ENCODE results near the gene C1orf226. TPM values are rescaled to one million over a fixed set of nuclear protein-coding genes. Genes with fewer than 3 reads are reported as not detected.

The C1orf226 gene
- total and polyA plus RNA-seq, 2 of the 8 experiments (the other 6 are each of a cell fraction or from before 2014, with no cell fraction given) = 8.2 to 18.8 TPM

GRCh38 chr1:162381941-162382750 is 618 bp downstream of the C1orf226 start:
- H2AFZ ChIP-seq (ENCODE audit: low read length) = no peak overlapping the region
- H3K56ac ChIP-seq (replicated peaks; ENCODE audit: insufficient read length, low read depth, low read length) = no peak overlapping the region
- 88% methylated on average over 13 of the region's 13 CpGs; no CpG with 5 or more reads in 1 of the 2 experiments for WGBS, 2 experiments (ENCODE audit: extremely low coverage in 1 of 2, insufficient coverage in 1 of 2, insufficient read length in 1 of 2, insufficient replicate concordance in 2 of 2, low coverage in 1 of 2, low lambda C conversion rate in 2 of 2, missing lambda C conversion rate in 1 of 2)
- H3K4me1 ChIP-seq (replicated peaks in 1 of 4; ENCODE audit: control insufficient read depth in 3 of 4, insufficient read depth in 4 of 4, low read length in 3 of 4) = 0 out of 7 replicates have a peak, but pooled peaks cover 0 to 1% (median 0%) of the 10 kb centered on the region in 4 experiments
- H3K18ac ChIP-seq (ENCODE audit: extremely low read depth, low read length) = no peak overlapping the region
- H3K27me3 ChIP-seq (replicated peaks in 1 of 4; ENCODE audit: control insufficient read depth in 3 of 4, extremely low read depth in 1 of 4, insufficient read depth in 3 of 4, low read length in 3 of 4) = no peaks in the 10 kb centered on the region
- H3K4me3 ChIP-seq (ENCODE audit: extremely low read depth in 1 of 4, insufficient read depth in 2 of 4, low read depth in 3 of 4, low read length in 4 of 4) = no peak overlapping the region
- no peak overlapping the region for H2BK120ac ChIP-seq (replicated peaks; ENCODE audit: low read depth, low read length)
- no peak overlapping the region for H3K27ac ChIP-seq (ENCODE audit: low read depth, low read length)
- no peak overlapping the region for H2BK20ac ChIP-seq (ENCODE audit: low read length)
- H2BK5ac ChIP-seq (ENCODE audit: low read depth, low read length) = no peak overlapping the region
- no peaks in the 10 kb centered on the region for H3K79me1 ChIP-seq (ENCODE audit: low read depth, low read length)
- peaks cover 0 to 5% (median 2%) of the 10 kb centered on the region in 4 experiments; a peak in 1 of 8 replicates for H3K36me3 ChIP-seq (ENCODE audit: control insufficient read depth in 2 of 4, insufficient read depth in 4 of 4, low read length in 3 of 4)
- DNase-seq (ENCODE audit: low read depth in 1 of 2, low spot score in 2 of 2) (no peak), FAIRE-seq (no peak)
- H4K8ac ChIP-seq (ENCODE audit: extremely low read depth, insufficient read depth, low read length) = no peak overlapping the region
- H2BK12ac ChIP-seq (ENCODE audit: low read depth, low read length) = no peak overlapping the region
- H4K5ac ChIP-seq (ENCODE audit: insufficient read length, low read depth, low read length) = no peak overlapping the region
- H2AK5ac ChIP-seq (ENCODE audit: low read depth, low read length) = no peak overlapping the region
- no peak overlapping the region for H4K91ac ChIP-seq (replicated peaks; ENCODE audit: insufficient read length, low read length)
- H3K23ac ChIP-seq (ENCODE audit: insufficient read length) = no peak overlapping the region
- H3K9ac ChIP-seq (replicated peaks in 1 of 4; ENCODE audit: extremely low read depth in 1 of 4, low read depth in 3 of 4, low read length in 3 of 4) = no peak overlapping the region
- H3K9me3 ChIP-seq (ENCODE audit: insufficient read depth in 2 of 2, low read depth in 1 of 2, low read length in 1 of 2) = no peaks in the 10 kb centered on the region
- no peaks in the 10 kb centered on the region for H3K23me2 ChIP-seq (ENCODE audit: low read depth, low read length)
- ChIA-PET POLR2A (ENCODE audit: partially characterized antibody) (interaction anchor here (0.9 to 2.0 kb wide), 4 partner anchors 9 to 17 kb away, joined by 3 to 6 read pairs (median 3); no protein-coding TSS in a partner anchor), CTCF (ENCODE audit: partially characterized antibody) (interaction anchor here (0.6 to 8.1 kb wide), 9 partner anchors 9 to 345 kb away, joined by 3 to 44 read pairs (median 4); no protein-coding TSS in a partner anchor)
- H3K4me2 ChIP-seq (ENCODE audit: insufficient read depth in 1 of 2, low read depth in 2 of 2, low read length in 2 of 2) = no peak overlapping the region
- no peaks in the 10 kb centered on the region for H3K79me2 ChIP-seq (ENCODE audit: control insufficient read depth in 1 of 2, insufficient read depth in 2 of 2, low read length in 2 of 2)
- no peaks in the 10 kb centered on the region for H4K20me1 ChIP-seq (replicated peaks in 1 of 2; ENCODE audit: control insufficient read depth in 1 of 2, insufficient read depth in 2 of 2, low read length in 2 of 2)
- H3K14ac ChIP-seq (ENCODE audit: insufficient read length) = no peak overlapping the region
- H3K4ac ChIP-seq (replicated peaks; ENCODE audit: insufficient read length, low read depth, low read length) = no peak overlapping the region
- H2BK15ac ChIP-seq (ENCODE audit: low read length) = no peak overlapping the region
- TF ChIP-seq GTF2F1 (IDR thresholded peaks at IDR 0.05; ENCODE audit: borderline replicate concordance, low read depth, low read length) (no peak), ATF3 (IDR thresholded peaks at IDR 0.05; ENCODE audit: insufficient read depth, low read depth, low read length) (no peak), MAFK (IDR thresholded peaks at IDR 0.05; ENCODE audit: low read depth, low read length) (no peak), NANOG (IDR thresholded peaks at IDR 0.05; ENCODE audit: insufficient read depth, low read depth, low read length, poor library complexity, severe bottlenecking) (no peak), CBX5 (IDR thresholded peaks at IDR 0.05; ENCODE audit: low read depth, low read length) (no peak), BRCA1 (IDR thresholded peaks at IDR 0.05; ENCODE audit: low read depth, low read length) (no peak), JUN (IDR thresholded peaks at IDR 0.05; ENCODE audit: low read depth, low read length) (no peak), CREB1 (IDR thresholded peaks at IDR 0.05) (no peak), CTBP2 (IDR thresholded peaks at IDR 0.05; ENCODE audit: borderline replicate concordance, insufficient read depth, insufficient read length, low read length) (no peak), POLR2AphosphoS5 (IDR thresholded peaks at IDR 0.05; ENCODE audit: low read depth, low read length) (no peak), HDAC6 (IDR thresholded peaks at IDR 0.05; ENCODE audit: low read depth, low read length) (no peak)

Data from H1 (cell line).